IMR-90 (cell line): ENCODE data around the gene CYP46A1. TPM values are rescaled to one million over a fixed set of nuclear protein-coding genes. Genes with fewer than 3 reads are reported as not detected.
A peak's percentile ranks its signal among the peaks of the same experiment; 100 is the strongest.

ENCODE experiments used
- ATAC-seq: fragments of 200-7000 bp; cut with Tn5 transposase; 2 replicates; pipeline ENCODE4 v1.9.1; 2020; ENCODE audit warnings: low read depth, mild to moderate bottlenecking, moderate library complexity
- BruUV-seq: library from RNA; stranded (reverse); fragments of 400-500 nt; replicated peaks from 2 replicates; lab custom pipeline; 2021; lab: Mats Ljungman, UMichigan
- CTCF ChIA-PET: fragments of 300-600 bp; formaldehyde crosslinking; extraction: SDS; loops from one replicate; lab custom pipeline; 2021; ENCODE audit warnings: antibody characterized with exemption; lab: Yijun Ruan, JAX
- POLR2A ChIA-PET: fragments of 300-600 bp; sonication (Branson Sonifier 250); formaldehyde crosslinking; loops from one replicate; lab custom pipeline; 2022; ENCODE audit warnings: antibody characterized with exemption; ENCODE audit not compliant: unreplicated experiment; lab: Charles Lee
- DNase-seq: peaks from one replicate; pipeline ENCODE4 v3.0.0; 2013
- H2AFZ ChIP-seq: replicated peaks from 2 replicates; pipeline ENCODE3; 2013; ENCODE audit warnings: low read length, mild to moderate bottlenecking; ENCODE audit not compliant: poor library complexity
- H2AK5ac ChIP-seq: 2 replicates; pipeline ENCODE4 v1.6.1; 2013; ENCODE audit warnings: low read depth, low read length, inconsistent platforms
- H2AK9ac ChIP-seq: replicated peaks from 2 replicates; pipeline ENCODE3; 2013; ENCODE audit warnings: mild to moderate bottlenecking, low read depth, low read length, moderate library complexity; ENCODE audit not compliant: poor library complexity
- H2BK120ac ChIP-seq: 2 replicates; pipeline ENCODE4 v1.6.1; 2013; ENCODE audit warnings: low read depth, low read length, inconsistent platforms
- H2BK15ac ChIP-seq: 3 replicates; pipeline ENCODE4 v1.6.1; 2013; ENCODE audit warnings: low read depth, low read length, inconsistent platforms
- H2BK20ac ChIP-seq: 2 replicates; pipeline ENCODE4 v1.6.1; 2013; ENCODE audit warnings: low read depth, mild to moderate bottlenecking, inconsistent platforms, low read length, moderate library complexity
- H2BK5ac ChIP-seq: 2 replicates; pipeline ENCODE4 v1.6.1; 2013; ENCODE audit warnings: mild to moderate bottlenecking, low read depth, low read length, inconsistent platforms; ENCODE audit not compliant: poor library complexity, severe bottlenecking
- H3K14ac ChIP-seq: replicated peaks from 2 replicates; pipeline ENCODE4 v1.6.1; 2013; ENCODE audit warnings: low read depth, low read length, inconsistent platforms
- H3K18ac ChIP-seq: 2 replicates; pipeline ENCODE4 v1.6.1; 2013; ENCODE audit warnings: low read depth, low read length, control low read depth
- H3K23ac ChIP-seq: 2 replicates; pipeline ENCODE4 v1.6.1; 2013; ENCODE audit warnings: low read depth, low read length, inconsistent platforms
- H3K27ac ChIP-seq: 2 replicates; pipeline ENCODE4 v1.5.1; 2013; ENCODE audit warnings: mild to moderate bottlenecking, control low read depth, low read length; ENCODE audit not compliant: insufficient read depth
- H3K27me3 ChIP-seq: 2 replicates; pipeline ENCODE4 v1.6.1; 2013; ENCODE audit warnings: low read length; ENCODE audit not compliant: control insufficient read depth, insufficient read depth
- H3K36me3 ChIP-seq: 2 replicates; pipeline ENCODE4 v1.6.1; 2013; ENCODE audit warnings: low read length, mixed read lengths; ENCODE audit not compliant: control insufficient read depth, insufficient read depth
- H3K4ac ChIP-seq: 2 replicates; pipeline ENCODE4 v1.6.1; 2013; ENCODE audit warnings: low read depth, low read length, inconsistent platforms
- H3K4me1 ChIP-seq: 2 replicates; pipeline ENCODE4 v1.6.1; 2013; ENCODE audit warnings: low read length, mixed read lengths; ENCODE audit not compliant: control insufficient read depth, insufficient read depth
- H3K4me2 ChIP-seq: 2 replicates; pipeline ENCODE4 v1.6.1; 2013; ENCODE audit warnings: low read depth, mild to moderate bottlenecking, control low read depth, low read length, moderate library complexity
- H3K4me3 ChIP-seq: 2 replicates; pipeline ENCODE4 v1.5.1; 2013; ENCODE audit warnings: low read depth, mild to moderate bottlenecking, control low read depth, low read length, moderate library complexity; ENCODE audit not compliant: insufficient read depth
- H3K56ac ChIP-seq: 2 replicates; pipeline ENCODE4 v1.6.1; 2013; ENCODE audit warnings: low read length, inconsistent platforms; ENCODE audit not compliant: insufficient read depth; ENCODE audit errors: extremely low read depth
- H3K79me1 ChIP-seq, 2 experiments: 2 replicates each; pipeline ENCODE4 v1.6.1; 2013; ENCODE audit warnings: low read length in 2 of 2, inconsistent platforms in 1 of 2, low read depth in 1 of 2
- H3K9ac ChIP-seq: 2 replicates; pipeline ENCODE4 v1.6.1; 2013; ENCODE audit warnings: low read depth, low read length, control low read depth
- H3K9me1 ChIP-seq: 2 replicates; pipeline ENCODE4 v1.6.1; 2013; ENCODE audit warnings: low read length, inconsistent platforms; ENCODE audit not compliant: insufficient read depth
- H3K9me3 ChIP-seq: 2 replicates; pipeline ENCODE4 v1.6.1; 2013; ENCODE audit warnings: low read length; ENCODE audit not compliant: control insufficient read depth, insufficient read depth
- H4K20me1 ChIP-seq: 2 replicates; pipeline ENCODE4 v1.6.1; 2013; ENCODE audit warnings: low read length, inconsistent platforms; ENCODE audit not compliant: insufficient read depth
- H4K5ac ChIP-seq: 2 replicates; pipeline ENCODE4 v1.6.1; 2013; ENCODE audit warnings: mild to moderate bottlenecking, low read depth, low read length, control low read depth
- H4K8ac ChIP-seq, 2 experiments: 2 replicates each; pipeline ENCODE4 v1.6.1; 2013; ENCODE audit warnings: low read depth in 2 of 2, low read length in 2 of 2, control low read depth in 1 of 2, inconsistent platforms in 1 of 2
- H4K91ac ChIP-seq: 2 replicates; pipeline ENCODE4 v1.6.1; 2013; ENCODE audit warnings: low read depth, low read length, inconsistent platforms; ENCODE audit not compliant: insufficient read depth
- MAZ ChIP-seq: IDR thresholded peaks from 2 replicates; pipeline ENCODE4 v1.6.1; 2012; ENCODE audit warnings: low read depth, mild to moderate bottlenecking, low read length, improper control_type of control experiment, moderate library complexity, borderline replicate concordance
- POLR2A ChIP-seq: IDR thresholded peaks from 2 replicates; pipeline ENCODE4 v1.6.1; 2012; ENCODE audit warnings: mild to moderate bottlenecking, low read depth, low read length
- RAD21 ChIP-seq: IDR thresholded peaks from 2 replicates; pipeline ENCODE4 v1.6.1; 2012; ENCODE audit warnings: low read length, improper control_type of control experiment
- RFX5 ChIP-seq: IDR thresholded peaks from 2 replicates; pipeline ENCODE4 v1.8.0; 2012; ENCODE audit warnings: low read depth, mild to moderate bottlenecking, low read length, moderate library complexity
- SMC3 ChIP-seq: fragments of 150-350 bp; IDR thresholded peaks from 2 replicates; pipeline ENCODE4 v1.6.1; 2016; ENCODE audit warnings: low read depth, mild to moderate bottlenecking, antibody characterized with exemption, low read length, moderate library complexity
- WGBS, 2 experiments: methylation state at CpG; one replicate each; pipeline versions ENCODE4 v1.1.5 to v1.1.7; 2013; ENCODE audit warnings: missing lambda C conversion rate in 2 of 2; ENCODE audit not compliant: insufficient read length in 1 of 2; ENCODE audit errors: extremely low coverage in 2 of 2; 5-methylcytosine and 5-hydroxymethylcytosine counted together
- dilution Hi-C: fragments of 300-500 bp; cut with HindIII; formaldehyde crosslinking; loops from one replicate; pipeline ENCODE4 v1.14.3; 2018; ENCODE audit warnings: low sequenced_read_pairs; ENCODE audit not compliant: unreplicated experiment
- in situ Hi-C: fragments of 300-500 bp; cut with MboI; formaldehyde crosslinking; loops from 3 replicates; pipeline ENCODE4 v1.14.3; 2019; ENCODE audit warnings: low sequenced_read_pairs, inconsistent platforms, mixed read lengths
- intact Hi-C: fragments of 100-400 bp; cut with micrococcal nuclease; formaldehyde crosslinking; loops from 2 replicates; pipeline ENCODE4 v1.10.0; 2022
- polyA plus RNA-seq, 3 experiments: library from polyadenylated mRNA; depleted of rRNA; stranded (reverse); fragments of >200 nt; gene quantifications; 2 replicates each; pipeline ENCODE4 v1.2.3, GENCODE V29; 2012; ENCODE audit warnings: low replicate concordance in 1 of 3
- total RNA-seq: library from RNA; depleted of rRNA; stranded (reverse); fragments of >200 nt; gene quantifications from 2 replicates; pipeline ENCODE4 v1.2.3, GENCODE V29; 2012
- TF ChIP-seq, protein P1 (sequence below): conservative IDR thresholded peaks from 2 replicates; pipeline ENCODE4 v1.5.1; 2012; ENCODE audit warnings: mild to moderate bottlenecking, low read depth, low read length, improper control_type of control experiment

CYP46A1 gene
- total and polyA plus RNA-seq, 2 of the 4 experiments (the other 2 are of a cell fraction), result 0.18 to 0.31 TPM

DNA sequence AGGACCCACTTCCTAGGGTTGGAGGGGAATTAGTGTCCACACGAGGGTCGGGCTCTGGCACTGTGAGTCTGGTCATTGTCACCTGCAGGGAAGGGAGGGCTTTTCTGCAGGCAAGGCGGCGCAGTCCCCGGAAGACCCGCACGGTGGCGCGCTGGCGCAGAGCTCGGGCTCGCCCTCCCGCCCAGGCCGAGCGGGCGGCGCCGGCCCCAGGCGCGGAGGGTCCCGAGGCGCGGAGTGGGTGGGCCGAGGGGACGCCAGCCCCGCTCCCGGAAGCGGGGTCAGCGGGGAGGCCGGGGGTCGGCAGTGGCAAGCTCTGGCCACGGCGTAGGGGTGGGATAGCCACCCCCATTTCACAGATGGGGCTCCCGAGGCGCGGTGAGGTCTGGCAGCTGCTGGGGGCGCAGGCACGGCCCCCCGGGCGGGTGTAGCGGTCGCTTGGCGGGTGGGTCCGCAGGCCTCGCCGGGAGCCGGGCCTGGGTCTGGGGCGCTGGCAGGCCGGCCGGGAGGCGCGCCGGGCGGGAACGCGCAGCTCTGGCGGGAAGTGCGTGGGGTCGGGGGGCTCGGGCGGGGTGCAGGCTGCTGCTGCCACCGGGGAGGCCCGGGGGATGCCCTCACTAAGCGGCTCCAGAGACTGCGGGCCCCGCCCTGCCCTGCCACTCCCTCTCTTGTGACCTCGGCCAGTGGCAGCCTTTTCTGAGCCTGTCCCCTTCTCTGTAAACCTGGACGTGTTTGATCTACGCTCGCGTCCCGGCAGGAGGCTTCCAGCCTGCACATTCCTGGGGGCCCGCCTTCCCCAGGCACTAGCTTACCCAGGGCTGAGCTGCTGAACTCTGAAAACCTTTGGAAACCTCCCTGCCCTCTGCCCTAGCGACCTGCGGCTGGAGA lies 46.1 kb downstream of the CYP46A1 start:
- no peak overlapping the region for H3K23ac ChIP-seq
- peak overlapping the region; percentile 75; the same call in 2 of the 3 replicates for H2BK15ac ChIP-seq
- 0 out of 2 replicates have a peak overlapping the region, but pooled peaks have one; percentile 32 for H4K5ac ChIP-seq
- H3K9me1 ChIP-seq, result peaks cover 5% of the 10 kb centered on the region; the same call in 1 of the 2 replicates
- H3K9ac ChIP-seq, result peak overlapping the region; percentile 34
- ATAC-seq (peak; percentile 98), DNase-seq (peak; percentile 19)
- in situ Hi-C loops, result no loop called here
- no peak overlapping the region for H3K14ac ChIP-seq
- no peaks in the 10 kb centered on the region for H4K20me1 ChIP-seq
- peaks cover 3% of the 10 kb centered on the region; the same call in 1 of the 2 replicates for H3K4me1 ChIP-seq
- H2AFZ ChIP-seq, result peak overlapping the region; percentile 90
- TF ChIP-seq RFX5 (no peak), MAZ (peak; percentile 59; the same call in 1 of the 2 replicates), POLR2A (no peak), SMC3 (peak; percentile 94), RAD21 (peak; percentile 95)
- TF ChIP-seq, protein P1, sequence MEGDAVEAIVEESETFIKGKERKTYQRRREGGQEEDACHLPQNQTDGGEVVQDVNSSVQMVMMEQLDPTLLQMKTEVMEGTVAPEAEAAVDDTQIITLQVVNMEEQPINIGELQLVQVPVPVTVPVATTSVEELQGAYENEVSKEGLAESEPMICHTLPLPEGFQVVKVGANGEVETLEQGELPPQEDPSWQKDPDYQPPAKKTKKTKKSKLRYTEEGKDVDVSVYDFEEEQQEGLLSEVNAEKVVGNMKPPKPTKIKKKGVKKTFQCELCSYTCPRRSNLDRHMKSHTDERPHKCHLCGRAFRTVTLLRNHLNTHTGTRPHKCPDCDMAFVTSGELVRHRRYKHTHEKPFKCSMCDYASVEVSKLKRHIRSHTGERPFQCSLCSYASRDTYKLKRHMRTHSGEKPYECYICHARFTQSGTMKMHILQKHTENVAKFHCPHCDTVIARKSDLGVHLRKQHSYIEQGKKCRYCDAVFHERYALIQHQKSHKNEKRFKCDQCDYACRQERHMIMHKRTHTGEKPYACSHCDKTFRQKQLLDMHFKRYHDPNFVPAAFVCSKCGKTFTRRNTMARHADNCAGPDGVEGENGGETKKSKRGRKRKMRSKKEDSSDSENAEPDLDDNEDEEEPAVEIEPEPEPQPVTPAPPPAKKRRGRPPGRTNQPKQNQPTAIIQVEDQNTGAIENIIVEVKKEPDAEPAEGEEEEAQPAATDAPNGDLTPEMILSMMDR, result peak; percentile 91
- peak overlapping the region; percentile 35 for H2BK5ac ChIP-seq
- H2AK5ac ChIP-seq, result peak overlapping the region; percentile 84
- no peaks in the 10 kb centered on the region for H3K9me3 ChIP-seq
- peak overlapping the region; percentile 84 for H2BK120ac ChIP-seq
- WGBS, 2 experiments, result 7% methylated on average over 62 of the region's 75 CpGs; no CpG with 5 or more reads in 1 of the 2 experiments
- POLR2A ChIA-PET, result interaction anchor here (0.5 kb wide), 1 partner anchor 66 kb away, joined by 3 read pairs; no protein-coding TSS in a partner anchor
- no peak overlapping the region; the same call in 1 of the 2 replicates for H3K27ac ChIP-seq
- CTCF ChIA-PET, result interaction anchor here (0.6 to 1.6 kb wide), 12 partner anchors 10 to 169 kb away, joined by 3 to 7 read pairs (median 4); no protein-coding TSS in a partner anchor
- H3K36me3 ChIP-seq, result no peaks in the 10 kb centered on the region
- peaks cover 6% of the 10 kb centered on the region; the same call in 1 of the 2 replicates for H3K27me3 ChIP-seq
- H2BK20ac ChIP-seq, result peak overlapping the region; percentile 64
- peak overlapping the region; percentile 89 for H2AK9ac ChIP-seq
- H3K79me1 ChIP-seq, result no peaks in the 10 kb centered on the region
- dilution Hi-C loops, result no loop called here
- intact Hi-C loops, result loop anchor here (1.0 to 5.0 kb wide), 3 partner anchors 65 to 155 kb away; no protein-coding TSS in a partner anchor
- H4K8ac ChIP-seq, result peak overlapping the region; percentile 31 to 85; a peak in 1 of 4 replicates
- peak overlapping the region; percentile 80 for H3K4ac ChIP-seq
- no TSS peak for BruUV-seq
- H3K4me3 ChIP-seq, result peak overlapping the region; percentile 49
- H3K4me2 ChIP-seq, result peak overlapping the region; percentile 46
- 0 out of 2 replicates have a peak overlapping the region, but pooled peaks have one; percentile 1 for H3K56ac ChIP-seq
- peak overlapping the region; percentile 83; the same call in 1 of the 2 replicates for H4K91ac ChIP-seq
- no peak overlapping the region; the same call in 1 of the 2 replicates for H3K18ac ChIP-seq
